Panc1 (cell line): ENCODE measurements around the gene AGFG1. TPM values are rescaled to one million over a fixed set of nuclear protein-coding genes. Genes with fewer than 3 reads are reported as not detected.

ENCODE experiments used
- ATAC-seq: fragments of 200-7000 bp; cut with Tn5 transposase; 2 replicates; pipeline ENCODE4 v1.9.1; 2020; ENCODE audit warnings: mild to moderate bottlenecking, moderate library complexity
- BruUV-seq: library from RNA; stranded (reverse); fragments of 400-500 nt; replicated peaks from 2 replicates; lab custom pipeline; 2021; lab: Mats Ljungman, UMichigan
- CTCF ChIA-PET: fragments of 300-600 bp; sonication (Branson Sonifier 250); formaldehyde crosslinking; loops from one replicate; lab custom pipeline; 2022; ENCODE audit warnings: antibody characterized with exemption; lab: Charles Lee
- POLR2A ChIA-PET: fragments of 300-600 bp; sonication (Branson Sonifier 250); formaldehyde crosslinking; loops from one replicate; lab custom pipeline; 2022; ENCODE audit warnings: antibody characterized with exemption; lab: Charles Lee
- DNase-seq: peaks from one replicate; pipeline ENCODE4 v3.0.0-alpha.2; 2010; ENCODE audit warnings: low read depth, low spot score
- H3K27ac ChIP-seq: 2 replicates; pipeline ENCODE4 v1.5.1; 2011; ENCODE audit warnings: mild to moderate bottlenecking, low read length, inconsistent platforms
- H3K27me3 ChIP-seq: fragments of 200-500 bp; sonication (Bioruptor generic); 2 replicates; pipeline ENCODE4 v1.6.0; 2014; ENCODE audit warnings: low read length, inconsistent platforms; ENCODE audit not compliant: control insufficient read depth, insufficient read depth
- H3K36me3 ChIP-seq: fragments of 200-500 bp; sonication (Bioruptor generic); 2 replicates; pipeline ENCODE4 v1.5.1; 2014; ENCODE audit warnings: inconsistent platforms, mild to moderate bottlenecking, low read length, moderate library complexity; ENCODE audit not compliant: control insufficient read depth, insufficient read depth
- H3K4me1 ChIP-seq: 2 replicates; pipeline ENCODE4 v1.5.1; 2011; ENCODE audit warnings: inconsistent platforms, mild to moderate bottlenecking, low read length, moderate library complexity; ENCODE audit not compliant: control insufficient read depth, insufficient read depth
- H3K4me3 ChIP-seq, 2 experiments: 2 replicates each; pipeline ENCODE4 v1.5.1; 2011 to 2012; ENCODE audit warnings: low read depth in 2 of 2, low read length in 2 of 2, mild to moderate bottlenecking in 2 of 2, inconsistent platforms in 1 of 2, moderate library complexity in 1 of 2
- H3K9me3 ChIP-seq: fragments of 200-500 bp; sonication (Bioruptor generic); 2 replicates; pipeline ENCODE4 v1.5.1; 2014; ENCODE audit warnings: low read depth, mild to moderate bottlenecking, inconsistent platforms, low read length, moderate library complexity; ENCODE audit not compliant: control insufficient read depth, insufficient read depth
- CTCF ChIP-seq: fragments of 450-650 bp; IDR thresholded peaks from 2 replicates; pipeline ENCODE4 v1.5.1; 2017; ENCODE audit warnings: mild to moderate bottlenecking
- POLR2AphosphoS5 ChIP-seq: IDR thresholded peaks from 2 replicates; pipeline ENCODE4 v1.6.1; 2012; ENCODE audit warnings: mild to moderate bottlenecking, low read depth, low read length, moderate library complexity
- SIN3A ChIP-seq: IDR thresholded peaks from 2 replicates; pipeline ENCODE4 v1.6.1; 2012; ENCODE audit warnings: low read depth, mild to moderate bottlenecking, low read length, moderate library complexity, borderline replicate concordance; ENCODE audit not compliant: insufficient read depth
- TCF7L2 ChIP-seq: IDR thresholded peaks from 2 replicates; pipeline ENCODE4 v1.6.1; 2011; ENCODE audit warnings: mild to moderate bottlenecking, low read depth, low read length, inconsistent platforms
- in situ Hi-C: cut with HindIII; loops from 2 replicates; pipeline ENCODE4 v1.10.0; 2016; ENCODE audit warnings: low sequenced_read_pairs, low pct_unique_long_range_greater_than_20kb
- intact Hi-C: fragments of 100-400 bp; cut with micrococcal nuclease; formaldehyde crosslinking; loops from one replicate; pipeline ENCODE4 v1.10.0; 2022; ENCODE audit not compliant: unreplicated experiment
- total RNA-seq: library from RNA; stranded (reverse); gene quantifications from one replicate; pipeline ENCODE4 v1.2.1, GENCODE V29; 2021; ENCODE audit not compliant: unreplicated experiment
- TF ChIP-seq, protein P1 (sequence below), 2 experiments: IDR thresholded peaks; 2 replicates each; pipeline ENCODE4 v1.6.1; 2011 to 2012; ENCODE audit warnings: low read depth in 2 of 2, control low read depth in 1 of 2, low read length in 1 of 2, mild to moderate bottlenecking in 1 of 2, moderate library complexity in 1 of 2; ENCODE audit not compliant: insufficient read depth in 1 of 2

AGFG1 gene
- total RNA-seq, 1 experiment from 2014 or later, result 98.5 TPM

DNA sequence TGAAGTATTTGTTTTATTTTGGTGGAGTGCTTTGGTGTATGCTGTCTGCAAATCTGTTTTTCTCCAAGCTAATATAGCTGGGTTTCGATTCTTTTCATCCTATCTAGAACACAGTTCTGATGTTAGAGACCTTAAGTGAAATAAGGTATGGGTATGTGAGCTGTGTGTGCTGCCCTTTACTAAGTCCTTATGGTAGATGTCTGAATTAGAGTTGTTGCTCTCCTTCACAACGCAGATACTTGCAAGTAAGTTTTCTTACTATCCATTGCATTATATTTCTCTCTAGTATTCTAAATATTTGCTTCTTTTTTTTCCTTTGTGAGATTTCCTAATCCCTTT, 38.6 kb downstream of the AGFG1 start:
- ChIA-PET POLR2A (no interaction called here), CTCF (no interaction called here)
- Histone ChIP-seq H3K36me3 (no peaks in the 10 kb centered on the region; the same call in 1 of the 2 replicates), H3K9me3 (no peaks in the 10 kb centered on the region), H3K4me1 (peaks cover 25% of the 10 kb centered on the region), H3K27ac (peak overlapping the region; percentile 2; the same call in 1 of the 2 replicates), H3K27me3 (no peaks in the 10 kb centered on the region), H3K4me3 (no peak overlapping the region)
- DNase-seq (no peak), ATAC-seq (peak; percentile 53)
- BruUV-seq, result no TSS peak
- intact Hi-C loops, result no loop called here
- TF ChIP-seq POLR2AphosphoS5, result no peak
- TF ChIP-seq CTCF, result no peak
- no peak for TF ChIP-seq SIN3A
- TF ChIP-seq, protein P1, sequence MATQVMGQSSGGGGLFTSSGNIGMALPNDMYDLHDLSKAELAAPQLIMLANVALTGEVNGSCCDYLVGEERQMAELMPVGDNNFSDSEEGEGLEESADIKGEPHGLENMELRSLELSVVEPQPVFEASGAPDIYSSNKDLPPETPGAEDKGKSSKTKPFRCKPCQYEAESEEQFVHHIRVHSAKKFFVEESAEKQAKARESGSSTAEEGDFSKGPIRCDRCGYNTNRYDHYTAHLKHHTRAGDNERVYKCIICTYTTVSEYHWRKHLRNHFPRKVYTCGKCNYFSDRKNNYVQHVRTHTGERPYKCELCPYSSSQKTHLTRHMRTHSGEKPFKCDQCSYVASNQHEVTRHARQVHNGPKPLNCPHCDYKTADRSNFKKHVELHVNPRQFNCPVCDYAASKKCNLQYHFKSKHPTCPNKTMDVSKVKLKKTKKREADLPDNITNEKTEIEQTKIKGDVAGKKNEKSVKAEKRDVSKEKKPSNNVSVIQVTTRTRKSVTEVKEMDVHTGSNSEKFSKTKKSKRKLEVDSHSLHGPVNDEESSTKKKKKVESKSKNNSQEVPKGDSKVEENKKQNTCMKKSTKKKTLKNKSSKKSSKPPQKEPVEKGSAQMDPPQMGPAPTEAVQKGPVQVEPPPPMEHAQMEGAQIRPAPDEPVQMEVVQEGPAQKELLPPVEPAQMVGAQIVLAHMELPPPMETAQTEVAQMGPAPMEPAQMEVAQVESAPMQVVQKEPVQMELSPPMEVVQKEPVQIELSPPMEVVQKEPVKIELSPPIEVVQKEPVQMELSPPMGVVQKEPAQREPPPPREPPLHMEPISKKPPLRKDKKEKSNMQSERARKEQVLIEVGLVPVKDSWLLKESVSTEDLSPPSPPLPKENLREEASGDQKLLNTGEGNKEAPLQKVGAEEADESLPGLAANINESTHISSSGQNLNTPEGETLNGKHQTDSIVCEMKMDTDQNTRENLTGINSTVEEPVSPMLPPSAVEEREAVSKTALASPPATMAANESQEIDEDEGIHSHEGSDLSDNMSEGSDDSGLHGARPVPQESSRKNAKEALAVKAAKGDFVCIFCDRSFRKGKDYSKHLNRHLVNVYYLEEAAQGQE (IDR thresholded peaks at IDR 0.05; ENCODE audit: insufficient read depth in 1 of 2, low read depth in 2 of 2, low read length in 1 of 2), result no peak
- no peak for TF ChIP-seq TCF7L2
- in situ Hi-C loops, result no loop called here

DNA sequence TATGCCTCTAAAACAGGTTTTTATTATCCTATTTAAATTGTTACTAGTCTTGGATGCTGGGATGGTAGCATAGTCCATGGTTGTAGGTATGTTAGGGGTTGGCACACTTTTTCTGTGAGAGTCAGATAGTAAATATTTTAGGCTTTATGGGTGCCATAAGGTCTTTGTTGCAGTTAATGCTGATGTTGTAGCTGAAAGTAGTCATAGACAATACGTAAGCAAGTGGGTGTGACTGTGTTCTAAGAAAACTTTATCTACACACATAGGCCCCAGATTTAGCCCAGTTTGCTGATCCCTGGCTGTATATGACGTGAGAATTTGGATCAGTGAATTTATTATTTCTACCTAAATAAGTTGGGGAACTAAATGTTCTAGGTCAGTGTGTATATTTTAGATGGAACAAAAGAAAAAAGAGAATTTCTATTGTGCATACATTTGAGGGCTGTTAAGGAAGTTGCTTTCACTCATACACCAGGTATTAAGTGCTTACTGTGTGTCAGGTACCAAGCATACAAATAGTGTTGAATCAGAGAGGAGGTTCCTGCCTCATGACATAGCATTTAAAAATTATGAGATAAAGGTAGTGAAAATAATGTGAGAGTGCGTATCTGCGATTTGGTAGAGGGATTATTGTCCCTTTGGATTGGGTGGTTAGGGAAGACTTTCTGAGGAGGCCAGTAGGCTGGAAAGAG, 39.4 kb downstream of the AGFG1 start:
- no peak for TF ChIP-seq SIN3A
- TF ChIP-seq POLR2AphosphoS5, result no peak
- TF ChIP-seq, protein P1 (IDR thresholded peaks at IDR 0.05; ENCODE audit: insufficient read depth in 1 of 2, low read depth in 2 of 2, low read length in 1 of 2), result no peak
- no peak for TF ChIP-seq CTCF
- TF ChIP-seq TCF7L2, result no peak
- H3K9me3 ChIP-seq, result no peaks in the 10 kb centered on the region
- DNase-seq, result no peak
- H3K27ac ChIP-seq, result no peak overlapping the region
- in situ Hi-C loops, result no loop called here
- CTCF ChIA-PET, result no interaction called here
- H3K4me3 ChIP-seq, result no peak overlapping the region
- no peaks in the 10 kb centered on the region; the same call in 1 of the 2 replicates for H3K36me3 ChIP-seq
- intact Hi-C loops, result no loop called here
- peaks cover 31% of the 10 kb centered on the region for H3K4me1 ChIP-seq
- POLR2A ChIA-PET, result no interaction called here
- H3K27me3 ChIP-seq, result no peaks in the 10 kb centered on the region
- BruUV-seq, result no TSS peak
- no peak for ATAC-seq
